GM12878 (cell line): ENCODE data around the gene OR6B1. TPM values are rescaled to one million over a fixed set of nuclear protein-coding genes. Genes with fewer than 3 reads are reported as not detected.

Experiments used
- ATAC-seq: fragments of 200-7000 bp; cut with Tn5 transposase; 3 replicates; pipeline ENCODE4 v1.9.1; 2020; ENCODE audit warnings: mild to moderate bottlenecking, moderate library complexity
- BruUV-seq: library from RNA; stranded (reverse); fragments of 400-500 nt; replicated peaks from 2 replicates; lab custom pipeline; 2021; lab: Mats Ljungman, UMichigan
- CTCF ChIA-PET: fragments of 300-600 bp; sonication (Branson Sonifier 250); formaldehyde crosslinking; extraction: SDS; loops from one replicate; lab custom pipeline; 2021; ENCODE audit warnings: inconsistent platforms; lab: Yijun Ruan, JAX
- POLR2A ChIA-PET: fragments of 350-600 bp; formaldehyde crosslinking; extraction: SDS; loops from one replicate; lab custom pipeline; 2021; ENCODE audit warnings: inconsistent platforms; lab: Charles Lee
- RAD21 ChIA-PET: fragments of 300-600 bp; sonication (Branson Sonifier 250); formaldehyde crosslinking; loops from one replicate; lab custom pipeline; 2023; ENCODE audit warnings: antibody characterized with exemption; ENCODE audit not compliant: unreplicated experiment; lab: Charles Lee
- SMC1A ChIA-PET: fragments of 300-600 bp; sonication (Branson Sonifier 250); formaldehyde crosslinking; loops from one replicate; lab custom pipeline; 2023; ENCODE audit not compliant: unreplicated experiment, uncharacterized antibody; lab: Charles Lee
- DNase-seq: peaks from one replicate; pipeline ENCODE4 v3.0.0-alpha.2; 2011; ENCODE audit warnings: low read depth, low spot score
- FAIRE-seq: peaks from 3 replicates; lab custom pipeline; 2011; peaks lifted over from hg19 to GRCh38; lab: Jason Lieb, UNC
- H2AFZ ChIP-seq: 2 replicates; pipeline ENCODE4 v1.6.0; 2011; ENCODE audit warnings: low read depth, low read length, control low read depth; ENCODE audit not compliant: control insufficient read depth
- H3K27ac ChIP-seq: 2 replicates; pipeline ENCODE4 v1.5.1; 2011; ENCODE audit warnings: control low read depth; ENCODE audit not compliant: control insufficient read depth, insufficient read depth
- H3K27me3 ChIP-seq, 2 experiments: replicated peaks in 1 of 2; 2 replicates each; pipeline versions ENCODE4 v1.6.0 to v1.6.1; 2011; ENCODE audit warnings: low read length in 1 of 2; ENCODE audit not compliant: control insufficient read depth in 2 of 2, insufficient read depth in 2 of 2
- H3K36me3 ChIP-seq, 2 experiments: 2 replicates each; pipeline ENCODE4 v1.5.1; 2011; ENCODE audit warnings: low read length in 1 of 2; ENCODE audit not compliant: control insufficient read depth in 2 of 2, insufficient read depth in 2 of 2
- H3K4me1 ChIP-seq: 2 replicates; pipeline ENCODE4 v1.6.1; 2011; ENCODE audit warnings: mild to moderate bottlenecking, low read length, moderate library complexity, mixed read lengths; ENCODE audit not compliant: control insufficient read depth, insufficient read depth
- H3K4me2 ChIP-seq: 2 replicates; pipeline ENCODE4 v1.6.0; 2011; ENCODE audit warnings: control low read depth; ENCODE audit not compliant: control insufficient read depth, insufficient read depth
- H3K4me3 ChIP-seq: fragments of 200-600 bp; sonication (generic); 2 replicates; pipeline ENCODE4 v1.5.1; 2016
- H3K79me2 ChIP-seq: 2 replicates; pipeline ENCODE4 v1.6.0; 2011; ENCODE audit warnings: low read length; ENCODE audit not compliant: control insufficient read depth, insufficient read depth
- H3K9ac ChIP-seq: 2 replicates; pipeline ENCODE4 v1.8.0; 2011; ENCODE audit warnings: low read length, control low read depth, mixed read lengths; ENCODE audit not compliant: control insufficient read depth, insufficient read depth
- H3K9me3 ChIP-seq: replicated peaks from 3 replicates; pipeline ENCODE4 v1.5.1; 2011; ENCODE audit warnings: mild to moderate bottlenecking, low read length; ENCODE audit not compliant: control insufficient read depth, insufficient read depth
- H4K20me1 ChIP-seq: 2 replicates; pipeline ENCODE4 v1.6.0; 2011; ENCODE audit not compliant: control insufficient read depth, insufficient read depth
- EP300 ChIP-seq, 2 experiments: fragments of 150-350 bp in 1 of 2; IDR thresholded peaks; 2 replicates each; pipeline ENCODE4 v1.6.1; 2011 to 2012; ENCODE audit warnings: low read depth in 2 of 2, low read length in 2 of 2, borderline replicate concordance in 1 of 2, improper control_type of control experiment in 1 of 2, inconsistent platforms in 1 of 2; ENCODE audit not compliant: control insufficient read depth in 1 of 2
- GABPA ChIP-seq: IDR thresholded peaks from 2 replicates; pipeline ENCODE4 v1.6.1; 2014; ENCODE audit warnings: antibody characterized with exemption, low read depth, mild to moderate bottlenecking, inconsistent platforms
- GATAD2B ChIP-seq: fragments of 450-650 bp; conservative IDR thresholded peaks from 2 replicates; pipeline ENCODE4 v1.6.1; 2017; ENCODE audit warnings: low read depth, mild to moderate bottlenecking, moderate library complexity
- IRF4 ChIP-seq: IDR thresholded peaks from 2 replicates; pipeline ENCODE4 v1.6.1; 2011; ENCODE audit warnings: low read depth, low read length
- NFXL1 ChIP-seq: fragments of 450-650 bp; IDR thresholded peaks from 2 replicates; pipeline ENCODE4 v1.6.1; 2017; ENCODE audit warnings: antibody characterized with exemption, mild to moderate bottlenecking, borderline replicate concordance
- RB1 ChIP-seq: fragments of 450-650 bp; formaldehyde crosslinking; IDR thresholded peaks from 2 replicates; pipeline ENCODE4 v1.6.1; 2017; ENCODE audit warnings: mild to moderate bottlenecking, borderline replicate concordance
- RCOR1 ChIP-seq: conservative IDR thresholded peaks from 2 replicates; pipeline ENCODE4 v1.6.1; 2012; ENCODE audit warnings: low read depth, low read length, improper control_type of control experiment
- SMAD5 ChIP-seq: IDR thresholded peaks from 2 replicates; pipeline ENCODE4 v1.6.1; 2016; ENCODE audit warnings: antibody characterized with exemption, low read depth
- WRNIP1 ChIP-seq: IDR thresholded peaks from 2 replicates; pipeline ENCODE4 v1.6.1; 2011; ENCODE audit warnings: low read depth, low read length, improper control_type of control experiment, borderline replicate concordance
- ZNF207 ChIP-seq: fragments of 450-650 bp; IDR thresholded peaks from 2 replicates; pipeline ENCODE4 v1.6.1; 2014; ENCODE audit warnings: antibody characterized with exemption, mild to moderate bottlenecking, borderline replicate concordance
- WGBS: methylation state at CpG from one replicate; pipeline ENCODE4 v1.1.6; 2016; ENCODE audit warnings: low lambda C conversion rate; ENCODE audit not compliant: insufficient replicate concordance, insufficient coverage; ENCODE audit errors: missing lambda C conversion rate; 5-methylcytosine and 5-hydroxymethylcytosine counted together
- in situ Hi-C: fragments of 300-500 bp; cut with MboI; formaldehyde crosslinking; loops from 9 replicates; pipeline ENCODE4 v1.14.3; 2018; ENCODE audit warnings: mixed read lengths
- intact Hi-C: fragments of 100-400 bp; cut with micrococcal nuclease; formaldehyde crosslinking; loops from one replicate; pipeline ENCODE4 v1.14.2; 2022; ENCODE audit not compliant: unreplicated experiment
- polyA plus RNA-seq, 11 experiments: library from polyadenylated mRNA; depleted of rRNA in 4 of 11; unstranded in 6 of 11; stranded (reverse) in 5 of 11; fragments of >200 nt; fragmentation: Nextera tagmentation in 4 of 11; fragmentation: Illumina TruSeq in 1 of 11; extraction: Ambion mirVana in 4 of 11; extraction: Trizol in 1 of 11; gene quantifications; 1 replicate in 1 of 11; 2 replicates in 10 of 11; pipeline versions ENCODE4 v1.2.1 to v1.2.3, GENCODE V29; 2011 to 2016; ENCODE audit warnings: inconsistent platforms in 2 of 11, missing spikeins in 2 of 11, low read depth in 1 of 11
- total RNA-seq, 4 experiments: library from RNA; depleted of rRNA in 3 of 4; stranded (reverse); fragments of >200 nt in 3 of 4; fragmentation: Illumina TruSeq in 1 of 4; extraction: Trizol in 1 of 4; gene quantifications; 2 replicates each; pipeline versions ENCODE4 v1.2.1 to v1.2.3, GENCODE V29; 2013 to 2021
- TF ChIP-seq, protein P1 (sequence below): fragments of 450-650 bp; IDR thresholded peaks from 2 replicates; pipeline ENCODE4 v1.6.1; 2017; ENCODE audit warnings: mild to moderate bottlenecking, moderate library complexity

The OR6B1 gene
- total and polyA plus RNA-seq, 10 of the 15 experiments (the other 5 are each of a cell fraction or from before 2014, with no cell fraction given) = not detected

DNA sequence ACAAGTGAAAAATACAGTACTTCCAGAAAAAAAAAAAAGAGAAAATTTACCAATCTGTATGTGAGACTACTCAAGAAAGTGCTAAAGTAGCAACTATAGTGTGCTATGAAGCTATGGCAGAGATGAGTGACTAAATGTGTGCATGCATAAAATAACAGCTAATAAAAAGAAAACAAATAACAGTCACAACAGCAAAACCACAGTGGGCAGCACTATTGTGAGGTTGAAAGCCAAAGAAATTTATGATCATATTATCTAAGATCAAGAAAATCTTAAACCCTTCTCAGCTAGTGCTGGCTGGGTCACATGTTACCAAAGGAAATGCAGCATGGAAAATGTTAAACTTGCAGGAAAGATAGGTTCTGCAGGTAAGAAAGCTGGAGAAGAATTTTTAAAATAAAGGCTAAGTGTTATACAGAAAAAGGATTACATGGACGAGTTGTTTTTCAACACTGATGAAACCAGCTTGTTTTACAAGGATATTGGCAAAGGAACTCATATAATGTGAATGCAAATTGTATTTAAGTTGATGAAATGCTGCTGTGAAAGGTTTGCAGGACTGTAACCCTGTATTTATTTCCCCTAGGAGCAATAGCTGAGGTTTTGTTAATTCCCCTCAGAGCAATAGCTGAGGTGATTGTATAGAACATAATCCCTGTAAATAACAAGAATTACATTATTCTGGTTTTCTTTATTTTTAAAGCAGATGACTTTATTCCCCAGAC, 33.0 kb downstream of the OR6B1 start:
- no peak for DNase-seq
- Histone ChIP-seq H3K9ac (no peak overlapping the region), H3K4me2 (no peak overlapping the region), H3K9me3 (no peaks in the 10 kb centered on the region), H3K36me3 (no peaks in the 10 kb centered on the region), H3K4me1 (no peaks in the 10 kb centered on the region), H2AFZ (no peak overlapping the region), H3K27ac (no peak overlapping the region), H4K20me1 (no peaks in the 10 kb centered on the region), H3K4me3 (no peak overlapping the region), H3K27me3 (no peaks in the 10 kb centered on the region; a peak in 1 of 4 replicates)
- FAIRE-seq = no peak
- ChIA-PET RAD21 (interaction anchor here (1.4 kb wide), 1 partner anchor 95 kb away, joined by 4 read pairs; no protein-coding TSS in a partner anchor), POLR2A (no interaction called here), SMC1A (interaction anchor here (1.0 kb wide), 1 partner anchor 9 kb away, joined by 3 read pairs; no protein-coding TSS in a partner anchor), CTCF (interaction anchor here (0.8 kb wide), 1 partner anchor 17 kb away, joined by 3 read pairs; no protein-coding TSS in a partner anchor)
- 0% methylated on average over 1 of the region's 1 CpG for WGBS
- ATAC-seq = no peak
- BruUV-seq = no TSS peak
- intact Hi-C loops = no loop called here
- TF ChIP-seq, protein P1, sequence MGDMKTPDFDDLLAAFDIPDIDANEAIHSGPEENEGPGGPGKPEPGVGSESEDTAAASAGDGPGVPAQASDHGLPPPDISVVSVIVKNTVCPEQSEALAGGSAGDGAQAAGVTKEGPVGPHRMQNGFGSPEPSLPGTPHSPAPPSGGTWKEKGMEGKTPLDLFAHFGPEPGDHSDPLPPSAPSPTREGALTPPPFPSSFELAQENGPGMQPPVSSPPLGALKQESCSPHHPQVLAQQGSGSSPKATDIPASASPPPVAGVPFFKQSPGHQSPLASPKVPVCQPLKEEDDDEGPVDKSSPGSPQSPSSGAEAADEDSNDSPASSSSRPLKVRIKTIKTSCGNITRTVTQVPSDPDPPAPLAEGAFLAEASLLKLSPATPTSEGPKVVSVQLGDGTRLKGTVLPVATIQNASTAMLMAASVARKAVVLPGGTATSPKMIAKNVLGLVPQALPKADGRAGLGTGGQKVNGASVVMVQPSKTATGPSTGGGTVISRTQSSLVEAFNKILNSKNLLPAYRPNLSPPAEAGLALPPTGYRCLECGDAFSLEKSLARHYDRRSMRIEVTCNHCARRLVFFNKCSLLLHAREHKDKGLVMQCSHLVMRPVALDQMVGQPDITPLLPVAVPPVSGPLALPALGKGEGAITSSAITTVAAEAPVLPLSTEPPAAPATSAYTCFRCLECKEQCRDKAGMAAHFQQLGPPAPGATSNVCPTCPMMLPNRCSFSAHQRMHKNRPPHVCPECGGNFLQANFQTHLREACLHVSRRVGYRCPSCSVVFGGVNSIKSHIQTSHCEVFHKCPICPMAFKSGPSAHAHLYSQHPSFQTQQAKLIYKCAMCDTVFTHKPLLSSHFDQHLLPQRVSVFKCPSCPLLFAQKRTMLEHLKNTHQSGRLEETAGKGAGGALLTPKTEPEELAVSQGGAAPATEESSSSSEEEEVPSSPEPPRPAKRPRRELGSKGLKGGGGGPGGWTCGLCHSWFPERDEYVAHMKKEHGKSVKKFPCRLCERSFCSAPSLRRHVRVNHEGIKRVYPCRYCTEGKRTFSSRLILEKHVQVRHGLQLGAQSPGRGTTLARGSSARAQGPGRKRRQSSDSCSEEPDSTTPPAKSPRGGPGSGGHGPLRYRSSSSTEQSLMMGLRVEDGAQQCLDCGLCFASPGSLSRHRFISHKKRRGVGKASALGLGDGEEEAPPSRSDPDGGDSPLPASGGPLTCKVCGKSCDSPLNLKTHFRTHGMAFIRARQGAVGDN = no peak
- TF ChIP-seq RB1 (no peak), ZNF207 (no peak), SMAD5 (no peak), RCOR1 (no peak), GABPA (no peak), EP300 (IDR thresholded peaks at IDR 0.05; ENCODE audit: borderline replicate concordance in 1 of 2, control insufficient read depth in 1 of 2, low read depth in 2 of 2, low read length in 2 of 2) (no peak), NFXL1 (no peak), IRF4 (no peak), WRNIP1 (no peak), GATAD2B (no peak)
- TF ChIP-seq, all 136 proteins: peak for 0
- H3K79me2 ChIP-seq = no peaks in the 10 kb centered on the region
- in situ Hi-C loops = no loop called here
